Measurements from ENCODE around the gene KRTAP12-4.

The KRTAP12-4 gene

GRCh38 chr21:44612029-44612486, 42.4 kb downstream of the KRTAP12-4 start, which contains the start of gene KRTAP10-8:
Gene KRTAP10-8, plus strand, starts transcription at chr21:44612079. Its CDS starts 22 bp downstream, at chr21:44612101.
- TF ChIP-seq TAF1 (IDR thresholded peaks at IDR 0.05; ENCODE audit: low read depth) (no peak), ZBTB7A (IDR thresholded peaks at IDR 0.05; ENCODE audit: low read depth) (no peak), RAD21 (IDR thresholded peaks at IDR 0.05; ENCODE audit: low read depth) (no peak), FOXM1 (IDR thresholded peaks at IDR 0.05; ENCODE audit: borderline replicate concordance, low read depth) (no peak), TCF12 (IDR thresholded peaks at IDR 0.05; ENCODE audit: low read depth) (no peak), EP300 (IDR thresholded peaks at IDR 0.05; ENCODE audit: borderline replicate concordance) (no peak), YY1 (IDR thresholded peaks at IDR 0.05; ENCODE audit: low read depth) (no peak)
- TF ChIP-seq, protein P1, sequence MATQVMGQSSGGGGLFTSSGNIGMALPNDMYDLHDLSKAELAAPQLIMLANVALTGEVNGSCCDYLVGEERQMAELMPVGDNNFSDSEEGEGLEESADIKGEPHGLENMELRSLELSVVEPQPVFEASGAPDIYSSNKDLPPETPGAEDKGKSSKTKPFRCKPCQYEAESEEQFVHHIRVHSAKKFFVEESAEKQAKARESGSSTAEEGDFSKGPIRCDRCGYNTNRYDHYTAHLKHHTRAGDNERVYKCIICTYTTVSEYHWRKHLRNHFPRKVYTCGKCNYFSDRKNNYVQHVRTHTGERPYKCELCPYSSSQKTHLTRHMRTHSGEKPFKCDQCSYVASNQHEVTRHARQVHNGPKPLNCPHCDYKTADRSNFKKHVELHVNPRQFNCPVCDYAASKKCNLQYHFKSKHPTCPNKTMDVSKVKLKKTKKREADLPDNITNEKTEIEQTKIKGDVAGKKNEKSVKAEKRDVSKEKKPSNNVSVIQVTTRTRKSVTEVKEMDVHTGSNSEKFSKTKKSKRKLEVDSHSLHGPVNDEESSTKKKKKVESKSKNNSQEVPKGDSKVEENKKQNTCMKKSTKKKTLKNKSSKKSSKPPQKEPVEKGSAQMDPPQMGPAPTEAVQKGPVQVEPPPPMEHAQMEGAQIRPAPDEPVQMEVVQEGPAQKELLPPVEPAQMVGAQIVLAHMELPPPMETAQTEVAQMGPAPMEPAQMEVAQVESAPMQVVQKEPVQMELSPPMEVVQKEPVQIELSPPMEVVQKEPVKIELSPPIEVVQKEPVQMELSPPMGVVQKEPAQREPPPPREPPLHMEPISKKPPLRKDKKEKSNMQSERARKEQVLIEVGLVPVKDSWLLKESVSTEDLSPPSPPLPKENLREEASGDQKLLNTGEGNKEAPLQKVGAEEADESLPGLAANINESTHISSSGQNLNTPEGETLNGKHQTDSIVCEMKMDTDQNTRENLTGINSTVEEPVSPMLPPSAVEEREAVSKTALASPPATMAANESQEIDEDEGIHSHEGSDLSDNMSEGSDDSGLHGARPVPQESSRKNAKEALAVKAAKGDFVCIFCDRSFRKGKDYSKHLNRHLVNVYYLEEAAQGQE (IDR thresholded peaks at IDR 0.05; ENCODE audit: low read depth) = no peak

DNA sequence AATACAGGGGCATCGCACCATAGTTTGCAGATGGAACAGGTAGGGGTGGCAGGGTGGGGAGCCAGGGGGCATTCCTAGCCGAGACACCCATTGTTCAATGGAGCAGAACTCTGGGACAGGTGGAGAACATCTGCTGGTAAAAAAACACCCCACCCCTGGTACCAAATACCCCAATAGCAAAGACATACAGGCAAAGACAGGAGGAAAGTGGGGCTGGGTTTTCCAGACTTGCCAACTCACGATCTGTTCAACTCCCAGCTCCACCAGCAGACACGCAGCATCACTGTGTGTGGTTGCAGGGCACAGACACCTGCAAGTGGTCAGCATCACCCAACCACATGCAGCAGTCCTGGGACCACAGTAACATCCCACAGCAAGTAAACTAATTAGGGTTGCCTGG, 42.9 kb downstream of the KRTAP12-4 start:
- TF ChIP-seq CEBPB (IDR thresholded peaks at IDR 0.05) (no peak), TEAD4 (IDR thresholded peaks at IDR 0.05) (no peak), NFIC (IDR thresholded peaks at IDR 0.05) (no peak), TCF12 (IDR thresholded peaks at IDR 0.05; ENCODE audit: low read depth) (no peak), FOXM1 (IDR thresholded peaks at IDR 0.05; ENCODE audit: borderline replicate concordance, low read depth) (no peak), CREB1 (IDR thresholded peaks at IDR 0.05; ENCODE audit: low read depth) (no peak), ZBTB7A (IDR thresholded peaks at IDR 0.05; ENCODE audit: low read depth) (no peak), YY1 (IDR thresholded peaks at IDR 0.05; ENCODE audit: low read depth) (no peak), RAD21 (IDR thresholded peaks at IDR 0.05; ENCODE audit: low read depth) (no peak), USF1 (IDR thresholded peaks at IDR 0.05) (no peak), EGR1 (IDR thresholded peaks at IDR 0.05) (no peak), TAF1 (IDR thresholded peaks at IDR 0.05; ENCODE audit: low read depth) (no peak), EP300 (IDR thresholded peaks at IDR 0.05; ENCODE audit: borderline replicate concordance) (no peak), MAX (IDR thresholded peaks at IDR 0.05) (no peak)
- TF ChIP-seq, protein P1 (IDR thresholded peaks at IDR 0.05; ENCODE audit: low read depth) = no peak

DNA sequence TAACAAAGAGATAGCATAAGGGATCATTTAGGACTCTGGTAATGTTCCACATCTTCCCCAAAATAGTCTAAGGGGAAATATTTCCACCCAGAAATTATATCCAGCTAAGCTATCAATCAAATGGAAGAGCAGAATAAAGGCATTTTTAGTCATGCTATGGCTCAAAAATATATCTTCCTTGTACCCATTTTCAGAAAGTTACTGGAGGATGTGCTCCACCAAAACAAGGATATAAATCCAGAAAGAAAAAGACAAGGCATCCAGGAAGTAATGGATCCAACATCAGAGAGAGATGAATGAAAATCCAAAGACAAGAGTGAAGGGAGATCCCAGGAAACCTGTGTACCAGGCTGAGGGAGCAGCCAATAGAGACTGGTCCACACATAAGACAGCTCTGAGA, 45.3 kb downstream of the KRTAP12-4 start:
- TF ChIP-seq RAD21 (IDR thresholded peaks at IDR 0.05; ENCODE audit: low read depth) = no peak
- TF ChIP-seq TEAD4 (IDR thresholded peaks at IDR 0.05) = no peak
- no peak for TF ChIP-seq NFIC (IDR thresholded peaks at IDR 0.05)
- TF ChIP-seq TCF12 (IDR thresholded peaks at IDR 0.05; ENCODE audit: low read depth) = no peak
- TF ChIP-seq YY1 (IDR thresholded peaks at IDR 0.05; ENCODE audit: low read depth) = no peak
- no peak for TF ChIP-seq CEBPB (IDR thresholded peaks at IDR 0.05)
- no peak for TF ChIP-seq TAF1 (IDR thresholded peaks at IDR 0.05; ENCODE audit: low read depth)
- TF ChIP-seq, protein P1 (IDR thresholded peaks at IDR 0.05; ENCODE audit: low read depth) = no peak
- TF ChIP-seq EGR1 (IDR thresholded peaks at IDR 0.05) = no peak
- TF ChIP-seq CREB1 (IDR thresholded peaks at IDR 0.05; ENCODE audit: low read depth) = no peak
- TF ChIP-seq FOXM1 (IDR thresholded peaks at IDR 0.05; ENCODE audit: borderline replicate concordance, low read depth) = no peak
- TF ChIP-seq ZBTB7A (IDR thresholded peaks at IDR 0.05; ENCODE audit: low read depth) = no peak
- TF ChIP-seq MAX (IDR thresholded peaks at IDR 0.05) = no peak
- TF ChIP-seq USF1 (IDR thresholded peaks at IDR 0.05) = no peak
- TF ChIP-seq EP300 (IDR thresholded peaks at IDR 0.05; ENCODE audit: borderline replicate concordance) = no peak

DNA sequence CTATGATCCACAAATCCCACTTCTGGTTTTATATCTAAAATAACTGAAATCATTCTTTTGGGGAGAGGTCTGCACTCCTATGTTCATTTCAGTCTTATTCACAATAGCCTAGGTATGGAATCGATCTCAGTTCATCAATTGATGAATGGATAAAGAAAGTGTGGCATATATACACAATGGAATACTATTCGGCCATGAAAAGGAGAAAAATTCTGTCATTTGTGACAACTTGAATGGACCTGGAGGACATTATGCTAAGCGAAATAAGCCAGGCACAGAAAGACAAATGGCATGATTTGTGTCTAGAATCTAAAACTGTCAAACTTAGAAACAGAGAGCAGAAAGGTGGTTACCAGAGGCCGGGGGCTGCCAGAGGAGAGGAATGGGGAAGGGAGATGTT, 48.0 kb downstream of the KRTAP12-4 start:
- no peak for TF ChIP-seq TAF1 (IDR thresholded peaks at IDR 0.05; ENCODE audit: low read depth)
- TF ChIP-seq EP300 (IDR thresholded peaks at IDR 0.05; ENCODE audit: borderline replicate concordance) = no peak
- TF ChIP-seq CEBPB (IDR thresholded peaks at IDR 0.05) = no peak
- TF ChIP-seq MAX (IDR thresholded peaks at IDR 0.05) = no peak
- no peak for TF ChIP-seq TEAD4 (IDR thresholded peaks at IDR 0.05)
- TF ChIP-seq TCF12 (IDR thresholded peaks at IDR 0.05; ENCODE audit: low read depth) = no peak
- no peak for TF ChIP-seq FOXM1 (IDR thresholded peaks at IDR 0.05; ENCODE audit: borderline replicate concordance, low read depth)
- no peak for TF ChIP-seq RAD21 (IDR thresholded peaks at IDR 0.05; ENCODE audit: low read depth)
- TF ChIP-seq ZBTB7A (IDR thresholded peaks at IDR 0.05; ENCODE audit: low read depth) = no peak
- TF ChIP-seq NFIC (IDR thresholded peaks at IDR 0.05) = no peak
